ENCODE results near the gene FMO1. TPM values are rescaled to one million over a fixed set of nuclear protein-coding genes. Genes with fewer than 3 reads are reported as not detected.
A peak's percentile ranks its signal among the peaks of the same experiment; 100 is the strongest.

FMO1 gene
- total RNA-seq, 4 donors from 2014 or later: 0.94 to 9.5 (median 1.9) TPM

GRCh38 chr1:171252482-171252881 is 4.2 kb downstream of the FMO1 start:
- TF ChIP-seq CTCF (IDR thresholded peaks at IDR 0.05): no peak
- no peak for DNase-seq (ENCODE audit: low spot score)
- no peak for ATAC-seq (ENCODE audit: low FRiP score)

- DNase-seq (ENCODE audit: low spot score) (no peak), ATAC-seq (ENCODE audit: low FRiP score) (no peak)
- no peak for TF ChIP-seq CTCF (IDR thresholded peaks at IDR 0.05)
Observed at GRCh38 chr1:171254859-171255258, 6.6 kb downstream of the FMO1 start.

- peak; percentile 38 for DNase-seq (ENCODE audit: low spot score)
- TF ChIP-seq CTCF (IDR thresholded peaks at IDR 0.05): no peak
- ATAC-seq (ENCODE audit: low FRiP score): peak; percentile 85
Observed at GRCh38 chr1:171256940-171257606, 8.8 kb downstream of the FMO1 start.

- TF ChIP-seq CTCF (IDR thresholded peaks at IDR 0.05): no peak
- ATAC-seq (ENCODE audit: low FRiP score) (no peak), DNase-seq (ENCODE audit: low spot score) (no peak)
Observed at GRCh38 chr1:171257607-171258076, 9.3 kb downstream of the FMO1 start.

GRCh38 chr1:171258429-171258828 is 10.1 kb downstream of the FMO1 start:
- no peak for TF ChIP-seq CTCF (IDR thresholded peaks at IDR 0.05)
- ATAC-seq (ENCODE audit: low FRiP score): no peak
- DNase-seq (ENCODE audit: low spot score): no peak

GRCh38 chr1:171258943-171259342 is 10.6 kb downstream of the FMO1 start:
- TF ChIP-seq CTCF (IDR thresholded peaks at IDR 0.05): no peak
- no peak for ATAC-seq (ENCODE audit: low FRiP score)
- no peak for DNase-seq (ENCODE audit: low spot score)

GRCh38 chr1:171261336-171261735 is 13.0 kb downstream of the FMO1 start:
- DNase-seq (ENCODE audit: low spot score): no peak
- TF ChIP-seq CTCF (IDR thresholded peaks at IDR 0.05): no peak
- ATAC-seq (ENCODE audit: low FRiP score): no peak
